ENCODE results near the gene PLXNA4.

- TF ChIP-seq POLR2A (IDR thresholded peaks at IDR 0.05; ENCODE audit: low read depth, low read length) (no peak), POLR2AphosphoS5 (IDR thresholded peaks at IDR 0.05; ENCODE audit: low read depth, low read length) (no peak), TAF1 (IDR thresholded peaks at IDR 0.05; ENCODE audit: borderline replicate concordance, low read depth, low read length) (no peak)
Measured at GRCh38 chr7:132169730-132170129, 406.5 kb downstream of the PLXNA4 start.

Measured in GM12892 (cell line).